ENCODE measurements around the gene STC2.

The STC2 gene

DNA sequence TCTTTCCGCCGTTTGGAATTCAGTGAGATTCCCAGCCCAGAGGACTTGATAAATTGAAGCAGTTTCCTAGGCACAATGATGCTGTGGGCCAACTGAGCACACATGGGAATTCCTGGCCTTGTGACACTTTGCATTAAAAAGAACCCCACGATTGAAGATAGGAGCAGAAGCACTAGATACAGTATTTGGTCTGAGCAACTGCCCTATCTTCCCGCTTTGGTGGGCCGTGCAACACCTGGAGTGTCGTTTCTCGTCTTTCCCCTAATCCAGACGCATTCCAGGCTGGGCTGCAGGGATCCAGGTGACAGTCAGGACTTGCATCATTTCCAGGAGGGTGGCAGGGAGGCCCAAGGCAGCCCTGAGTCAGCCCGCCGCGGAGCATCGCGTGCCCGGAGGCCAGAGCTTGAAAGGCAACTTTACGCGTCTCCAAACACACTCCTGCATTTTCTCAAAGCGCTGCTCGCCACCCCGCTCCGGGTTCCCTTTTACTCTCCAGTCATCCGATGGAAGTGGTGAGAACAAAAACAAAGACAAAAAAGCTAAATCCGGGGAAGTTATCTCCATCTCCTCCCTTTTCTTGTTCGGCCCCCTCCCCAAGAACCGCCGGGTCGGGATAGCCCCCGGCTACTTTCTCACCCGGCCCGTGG lies 753 bp upstream of the STC2 start:
- DNase-seq, result peak in 1 of 2 experiments; percentile 37

GRCh38 chr5:173327084-173327947 lies 898 bp downstream of the STC2 start:
- no peak for DNase-seq

- no peak for DNase-seq
Measured at GRCh38 chr5:173326501-173326960, 1.7 kb downstream of the STC2 start.

DNA sequence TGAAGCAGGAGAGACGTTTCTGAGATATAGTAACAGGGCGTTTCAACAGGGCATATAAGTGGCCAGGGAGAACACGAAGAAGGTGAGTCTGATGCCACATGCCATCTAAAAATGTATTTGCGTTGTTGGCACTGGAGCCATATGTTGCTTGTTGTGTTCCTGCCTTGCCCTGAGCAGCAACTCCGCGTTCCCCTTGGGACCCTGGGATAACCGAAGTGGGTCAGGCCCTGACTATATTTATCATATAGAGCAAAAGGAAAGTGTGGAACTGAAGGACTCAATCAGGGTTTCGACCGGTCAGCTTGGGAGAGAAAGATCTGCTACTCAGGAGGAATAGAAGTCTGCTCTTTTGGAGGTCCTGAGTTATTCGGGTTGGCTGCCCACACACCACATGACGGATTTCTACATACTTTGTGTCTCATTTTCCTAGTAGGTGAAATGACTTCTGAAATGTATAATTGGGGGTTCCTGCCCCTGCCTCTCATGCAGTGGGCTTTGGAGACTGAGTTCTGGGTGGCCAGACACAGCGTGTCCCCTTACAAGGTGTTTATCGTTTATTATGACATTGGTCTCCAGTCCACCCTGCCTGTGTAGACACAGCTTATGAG lies 3.0 kb downstream of the STC2 start:
- DNase-seq, result no peak

DNA sequence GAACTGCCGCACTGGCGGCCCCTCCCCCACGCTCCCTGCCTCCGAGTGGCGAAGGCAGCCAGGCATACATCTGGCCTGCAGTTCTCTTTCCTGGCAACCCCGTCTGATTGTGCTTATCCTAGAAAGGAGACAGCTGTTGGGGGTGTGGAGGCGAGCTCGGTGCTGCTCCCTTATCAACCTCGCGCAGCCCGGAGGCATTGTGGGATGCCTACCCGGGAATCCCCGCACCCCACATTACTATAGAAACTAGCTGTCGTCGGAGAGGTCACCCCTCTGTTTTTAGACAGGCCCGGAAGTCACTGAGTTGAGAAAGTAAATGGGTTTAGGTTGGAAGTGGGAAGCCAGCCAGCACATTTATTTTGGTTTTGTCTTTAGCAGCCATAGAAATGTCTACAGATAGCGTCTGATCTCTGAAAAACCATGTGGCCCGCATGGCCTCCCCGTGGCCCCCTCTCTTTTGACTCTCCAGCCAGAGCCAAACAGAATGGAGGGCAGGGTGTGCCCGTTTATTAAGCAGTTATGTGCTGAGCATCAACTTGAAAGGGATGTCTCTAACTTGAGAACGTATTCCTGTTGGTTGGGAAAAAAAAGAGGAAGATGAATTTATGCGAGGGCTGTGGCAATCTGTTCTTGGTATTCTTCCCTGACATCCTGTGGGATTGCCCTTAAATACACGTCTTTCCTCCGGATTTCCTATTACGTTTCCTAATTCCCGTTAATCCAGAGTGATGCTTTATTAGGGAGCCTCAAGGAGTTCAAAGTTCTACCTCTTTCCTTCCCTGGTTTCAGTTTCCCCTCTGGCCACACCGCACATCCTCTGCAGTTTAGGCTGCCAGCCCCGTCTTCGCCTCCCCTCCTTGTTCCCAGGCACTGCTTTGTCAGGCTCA lies 3.9 kb downstream of the STC2 start:
- peak in 1 of 2 experiments; percentile 62 for DNase-seq

GRCh38 chr5:173323799-173324114 lies 4.5 kb downstream of the STC2 start:
- DNase-seq, result no peak

DNA sequence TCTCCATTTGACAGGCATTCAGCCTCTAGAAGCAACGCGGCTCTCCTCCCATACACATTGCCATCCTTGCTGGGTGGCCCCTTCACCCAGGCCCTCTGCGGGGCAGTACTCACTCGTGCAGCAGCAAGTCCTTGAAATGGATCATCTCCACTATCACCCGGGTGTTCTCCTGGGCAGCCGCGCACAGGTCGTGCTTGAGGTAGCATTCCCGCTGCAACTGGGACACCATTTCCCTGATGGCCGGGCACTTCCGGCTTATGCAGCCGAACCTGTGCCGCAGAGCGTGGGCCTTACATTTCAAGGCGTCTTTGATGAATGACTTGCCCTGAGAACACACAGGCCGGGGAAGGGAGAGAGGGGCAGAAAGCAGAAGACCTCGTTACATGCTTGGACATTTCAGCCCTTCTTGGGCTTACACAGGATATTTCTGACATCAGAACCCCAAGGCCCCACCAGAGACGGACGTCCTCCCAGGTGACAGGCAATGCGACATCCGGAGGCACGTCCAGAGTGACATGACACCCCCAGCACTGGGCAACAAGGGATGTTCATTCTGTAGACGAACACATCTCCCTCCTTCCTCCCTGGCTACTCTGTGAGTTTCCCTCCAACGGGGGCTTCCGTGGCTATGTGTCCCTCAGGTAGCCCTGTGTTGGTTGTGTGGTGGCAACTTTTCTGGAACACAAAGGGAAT lies 5.0 kb downstream of the STC2 start:
- no peak for DNase-seq

DNA sequence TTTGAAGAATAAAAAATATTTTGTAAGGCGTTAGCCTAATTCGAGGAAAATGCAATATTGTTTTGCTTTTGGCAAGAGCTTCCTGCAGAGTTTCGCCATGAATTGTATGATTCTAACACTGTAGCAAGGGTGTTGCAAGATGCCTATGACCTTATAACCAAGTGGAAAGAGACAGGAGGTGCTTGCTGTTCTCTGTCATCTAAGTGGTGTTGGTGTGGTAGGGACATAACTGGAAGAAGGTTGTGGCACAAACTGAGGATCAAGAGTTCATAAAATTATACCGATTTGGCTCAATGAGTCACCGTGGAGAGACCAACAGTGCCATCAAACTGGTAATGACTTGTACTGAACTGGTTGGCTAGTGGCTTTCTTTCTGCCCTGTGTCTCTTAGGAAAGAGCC lies 6.3 kb downstream of the STC2 start:
- no peak for DNase-seq

DNA sequence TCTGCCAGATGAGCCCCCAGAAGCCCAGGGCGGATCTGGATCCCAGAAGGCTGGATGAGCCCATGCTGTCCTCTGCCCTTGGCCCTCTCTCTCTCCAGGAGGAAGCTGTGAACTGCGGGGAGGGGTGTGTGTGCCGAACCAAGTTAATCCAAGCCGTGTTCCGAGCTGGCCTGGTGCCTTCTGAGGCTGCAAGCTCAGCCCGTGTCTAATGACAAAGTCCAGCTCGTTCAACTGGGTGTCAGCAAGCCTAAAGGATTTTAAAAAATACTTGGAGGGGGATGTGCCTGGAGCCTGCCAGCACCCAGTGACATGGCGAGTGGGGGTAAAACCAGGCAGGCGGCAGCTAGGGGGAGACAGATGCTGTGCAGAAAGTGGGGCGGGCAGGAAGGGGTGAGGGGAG lies 8.0 kb downstream of the STC2 start:
- no peak for DNase-seq

DNA sequence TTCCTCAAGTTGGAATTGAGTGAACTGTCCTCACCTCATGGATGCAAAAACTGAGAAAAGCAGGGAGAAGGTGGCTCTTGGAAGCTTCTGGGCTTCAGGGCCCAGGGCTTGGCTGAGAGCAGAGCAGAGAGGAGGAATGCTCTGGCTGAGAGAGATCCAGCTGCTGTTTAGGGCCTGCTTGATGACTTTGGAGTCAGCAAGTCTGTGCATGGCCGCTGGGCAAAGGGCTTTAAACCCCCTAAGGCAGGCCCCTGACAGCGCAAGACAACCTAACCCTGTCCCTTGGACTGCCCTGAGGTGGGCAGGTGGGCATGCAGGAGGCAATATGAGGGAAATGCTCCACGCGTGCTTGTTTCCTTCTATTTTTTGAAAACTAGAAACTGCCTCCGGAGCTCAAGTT lies 8.6 kb downstream of the STC2 start:
- DNase-seq, result no peak

DNA sequence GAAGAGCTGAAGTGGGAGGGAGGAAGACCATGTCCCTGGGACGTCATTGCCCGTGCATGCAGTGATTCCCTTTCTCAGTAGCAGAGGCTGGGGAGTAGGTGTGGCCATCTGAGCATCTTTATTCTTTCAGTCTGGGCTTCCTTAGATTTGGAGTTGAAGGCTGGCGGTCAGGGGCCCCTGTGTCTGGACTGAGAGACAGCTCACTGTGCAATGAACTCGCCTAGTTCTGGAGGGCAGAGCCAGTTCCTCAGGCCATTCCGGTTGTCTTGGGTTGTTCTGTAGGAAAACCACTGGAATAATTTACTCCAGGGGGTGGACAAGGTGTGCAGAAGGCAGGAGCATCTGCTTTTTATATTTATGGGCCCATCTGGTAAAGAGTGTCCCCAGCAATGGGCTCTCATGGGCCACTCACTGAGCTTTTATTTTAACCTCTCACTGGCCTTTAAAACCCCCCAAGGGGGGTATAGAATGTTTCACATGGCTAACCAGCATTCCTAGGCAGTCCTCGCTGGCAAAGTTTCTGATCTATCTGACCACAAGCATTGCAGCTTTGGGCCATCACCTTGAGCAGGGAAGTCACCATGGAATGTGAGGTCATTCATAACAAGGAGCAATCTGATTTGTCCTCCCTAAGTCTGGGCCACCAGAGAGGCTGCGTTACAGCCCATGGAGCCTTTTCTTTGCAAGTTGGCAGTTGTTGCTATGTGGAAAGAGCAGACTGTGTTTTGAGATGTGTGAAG lies 9.2 kb downstream of the STC2 start:
- DNase-seq, result no peak

- no peak for DNase-seq
Measured at GRCh38 chr5:173318330-173318729, 9.9 kb downstream of the STC2 start.

DNA sequence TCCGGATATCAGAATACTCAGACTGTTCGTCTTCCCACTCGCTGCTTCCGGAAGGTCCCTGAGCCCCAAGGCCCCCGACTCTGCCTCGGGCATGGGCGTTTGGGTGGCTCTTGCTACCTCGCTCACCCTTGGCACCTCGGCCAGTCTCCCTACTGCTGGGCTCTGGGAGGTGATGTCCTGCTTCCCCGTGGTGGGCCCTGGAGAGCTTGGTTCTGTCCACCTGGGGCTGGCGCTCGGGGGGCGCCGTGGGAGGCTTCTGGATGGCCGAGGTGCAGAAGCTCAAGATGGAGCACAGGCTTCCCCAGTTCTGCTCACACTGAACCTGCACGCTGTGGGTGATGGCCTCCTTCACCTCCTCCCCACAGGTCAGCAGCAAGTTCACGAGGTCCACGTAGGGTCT lies 10.4 kb downstream of the STC2 start:
- DNase-seq, result no peak

GRCh38 chr5:173317091-173317730 lies 11.0 kb downstream of the STC2 start:
- DNase-seq, result no peak

GRCh38 chr5:173316339-173317020 lies 11.7 kb downstream of the STC2 start:
- no peak for DNase-seq

DNA sequence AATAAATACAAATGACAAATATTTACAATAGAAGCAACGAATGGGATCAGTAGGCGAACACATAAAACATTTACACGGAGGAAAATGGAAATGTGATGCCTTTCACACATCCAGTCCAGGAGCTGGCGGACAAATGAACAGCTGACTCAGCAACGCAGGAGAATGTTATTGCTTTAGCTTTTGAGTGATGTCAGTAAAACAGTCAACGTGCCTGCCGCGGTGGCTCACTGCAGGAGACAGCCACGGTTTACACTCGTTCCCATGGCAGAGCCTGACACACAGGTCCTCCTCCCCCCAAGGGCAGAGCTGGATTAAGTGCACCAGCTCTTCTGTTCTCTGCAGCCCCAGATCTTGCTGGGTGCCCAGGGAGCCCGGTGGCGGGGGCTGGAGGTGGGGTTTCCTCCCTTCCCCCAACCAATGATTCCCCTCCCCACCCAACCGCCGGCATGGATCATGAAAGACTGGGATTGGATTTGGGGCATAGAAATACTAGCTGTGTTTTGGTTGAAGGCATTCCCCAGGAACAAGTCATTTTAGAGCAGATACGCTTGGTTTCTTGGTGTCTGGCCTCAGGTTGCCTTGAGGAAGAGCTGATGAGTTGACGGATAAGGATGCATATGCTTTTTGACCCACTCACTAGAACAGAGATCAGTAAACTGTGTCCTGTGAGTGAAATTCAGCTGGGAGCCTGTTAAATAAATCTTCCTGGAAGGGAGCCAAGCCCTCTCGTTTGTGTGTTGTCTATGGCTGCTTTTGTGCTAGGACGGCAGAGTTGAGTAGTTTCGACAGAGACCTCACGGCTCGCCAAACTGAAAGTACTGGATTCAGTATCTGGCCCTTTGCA lies 12.5 kb downstream of the STC2 start:
- peak in 1 of 2 experiments; percentile 51 for DNase-seq

- no peak for DNase-seq
Measured at GRCh38 chr5:173314166-173314952, 13.9 kb downstream of the STC2 start.

DNA sequence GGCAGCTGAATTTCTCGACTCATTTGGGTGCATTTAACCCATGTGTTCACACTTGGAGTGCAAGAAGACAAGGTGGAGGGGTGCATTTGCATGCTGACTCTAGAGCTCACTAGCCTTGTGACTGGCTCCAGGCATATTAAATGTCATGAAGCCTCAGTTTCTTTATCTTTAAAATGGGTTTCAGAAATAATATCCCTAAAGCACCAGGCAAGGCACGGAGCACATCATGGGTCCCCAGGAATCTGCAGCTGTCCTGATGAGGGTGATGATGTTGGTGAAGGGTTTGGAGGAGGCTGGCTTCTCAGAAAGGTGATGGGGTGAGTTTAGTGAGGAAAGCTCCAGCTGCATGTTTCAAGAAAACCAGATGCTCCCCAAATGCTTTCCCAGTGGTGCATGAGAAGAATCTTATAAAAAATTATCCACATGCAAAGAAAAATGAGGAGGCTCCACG lies 14.8 kb downstream of the STC2 start:
- DNase-seq, result no peak

DNA sequence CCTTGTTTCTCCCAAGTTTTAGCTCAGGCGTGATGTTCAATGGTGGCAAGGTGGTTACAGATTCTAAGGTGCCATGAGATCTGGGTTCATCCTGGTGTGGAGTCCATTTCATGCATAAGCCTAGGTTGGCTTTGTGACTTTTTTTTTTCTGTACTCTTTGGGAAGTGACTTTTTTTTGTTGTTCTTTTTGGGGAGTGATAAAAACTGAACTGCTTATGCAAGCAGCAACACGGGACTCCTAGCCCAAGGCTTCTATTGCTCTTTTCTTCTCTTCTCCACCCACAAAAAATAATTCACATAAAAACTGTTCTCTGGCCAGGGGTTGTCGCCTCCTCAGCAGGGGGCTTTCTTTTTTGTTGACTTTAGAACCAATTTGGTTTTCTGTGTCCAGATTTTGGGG lies 15.4 kb downstream of the STC2 start:
- DNase-seq, result no peak

All from SHP77 (cell line).